Thoracic aorta (tissue), 2 donors: Measurements from ENCODE around the gene ST3GAL5. TPM values are rescaled to one million over a fixed set of nuclear protein-coding genes. Genes with fewer than 3 reads are reported as not detected.
"Not testable (repeated sequence)": the region's sequence is repeated elsewhere in the genome, so short reads cannot be mapped to it uniquely, and the experiment has no call there.

Source experiments
- ATAC-seq: fragments of 150-250 bp; one replicate; pipeline ENCODE4 v1.8.0; 2017; ENCODE audit warnings: low read depth; ENCODE audit not compliant: insufficient number of reproducible peaks, low FRiP score
- DNase-seq: peaks from one replicate; pipeline ENCODE4 v3.0.0-alpha.2; 2020; ENCODE audit warnings: low spot score
- H3K27ac ChIP-seq, 2 donors: fragments of 200-600 bp; sonication (generic); 1 replicate in 1 of 2; 2 replicates in 1 of 2; pipeline ENCODE4 v1.5.1; 2016; ENCODE audit warnings: mild to moderate bottlenecking in 2 of 2, moderate library complexity in 2 of 2
- H3K27me3 ChIP-seq: fragments of 200-600 bp; sonication (generic); replicated peaks from 2 replicates; pipeline ENCODE4 v1.6.0; 2016; ENCODE audit warnings: mild to moderate bottlenecking; ENCODE audit not compliant: insufficient read depth
- H3K36me3 ChIP-seq: fragments of 200-600 bp; sonication (generic); one replicate; pipeline ENCODE4 v1.5.1; 2016
- H3K4me1 ChIP-seq, 2 donors: fragments of 200-600 bp; sonication (generic); 1 replicate in 1 of 2; 2 replicates in 1 of 2; pipeline versions ENCODE4 v1.5.1 to v1.6.0; 2016; ENCODE audit warnings: low read depth in 2 of 2, mild to moderate bottlenecking in 1 of 2; ENCODE audit not compliant: control insufficient read depth in 1 of 2
- H3K4me3 ChIP-seq: fragments of 200-600 bp; sonication (generic); 2 replicates; pipeline ENCODE4 v1.5.1; 2016; ENCODE audit warnings: mild to moderate bottlenecking
- H3K9me3 ChIP-seq: fragments of 200-600 bp; sonication (generic); 2 replicates; pipeline ENCODE4 v1.5.1; 2016
- total RNA-seq, 2 donors: library from RNA; depleted of rRNA; stranded (reverse); fragments of >200 nt; gene quantifications; one replicate each; pipeline versions ENCODE4 v1.1.0 to v1.2.3, GENCODE V29; 2016
- TF ChIP-seq, protein P1 (sequence below): fragments of 200-600 bp; sonication (generic); IDR thresholded peaks from one replicate; pipeline ENCODE4 v1.5.1; 2019; ENCODE audit warnings: antibody characterized with exemption

The ST3GAL5 gene
- total RNA-seq, 2 donors from 2014 or later, result 11.9 to 32.7 TPM

DNA sequence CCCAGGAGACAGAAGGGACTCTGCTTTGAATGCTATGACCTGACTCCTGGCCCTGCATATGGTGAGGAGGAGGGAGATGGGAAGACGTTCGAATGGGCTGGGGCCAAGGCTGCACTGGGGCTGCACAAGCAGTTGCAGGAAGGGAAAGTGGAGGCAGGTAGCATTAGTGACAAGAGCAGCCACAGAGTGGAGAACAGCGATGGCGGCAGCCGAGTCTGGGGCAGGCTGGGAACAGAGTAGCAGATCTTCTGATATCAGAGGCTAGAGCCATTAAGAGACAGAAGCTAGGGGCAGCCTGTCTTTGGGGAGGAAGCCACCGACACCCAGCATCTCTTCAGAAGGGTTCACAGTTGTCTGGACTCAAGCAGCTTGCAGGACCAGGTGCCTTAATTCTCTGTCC lies 50.1 kb downstream of the ST3GAL5 start:
- Histone ChIP-seq H3K27ac (no peak overlapping the region), H3K4me1 (no peaks in the 10 kb centered on the region), H3K9me3 (no peaks in the 10 kb centered on the region), H3K4me3 (no peak overlapping the region), H3K36me3 (peaks cover 4% of the 10 kb centered on the region), H3K27me3 (no peaks in the 10 kb centered on the region)
- TF ChIP-seq, protein P1, sequence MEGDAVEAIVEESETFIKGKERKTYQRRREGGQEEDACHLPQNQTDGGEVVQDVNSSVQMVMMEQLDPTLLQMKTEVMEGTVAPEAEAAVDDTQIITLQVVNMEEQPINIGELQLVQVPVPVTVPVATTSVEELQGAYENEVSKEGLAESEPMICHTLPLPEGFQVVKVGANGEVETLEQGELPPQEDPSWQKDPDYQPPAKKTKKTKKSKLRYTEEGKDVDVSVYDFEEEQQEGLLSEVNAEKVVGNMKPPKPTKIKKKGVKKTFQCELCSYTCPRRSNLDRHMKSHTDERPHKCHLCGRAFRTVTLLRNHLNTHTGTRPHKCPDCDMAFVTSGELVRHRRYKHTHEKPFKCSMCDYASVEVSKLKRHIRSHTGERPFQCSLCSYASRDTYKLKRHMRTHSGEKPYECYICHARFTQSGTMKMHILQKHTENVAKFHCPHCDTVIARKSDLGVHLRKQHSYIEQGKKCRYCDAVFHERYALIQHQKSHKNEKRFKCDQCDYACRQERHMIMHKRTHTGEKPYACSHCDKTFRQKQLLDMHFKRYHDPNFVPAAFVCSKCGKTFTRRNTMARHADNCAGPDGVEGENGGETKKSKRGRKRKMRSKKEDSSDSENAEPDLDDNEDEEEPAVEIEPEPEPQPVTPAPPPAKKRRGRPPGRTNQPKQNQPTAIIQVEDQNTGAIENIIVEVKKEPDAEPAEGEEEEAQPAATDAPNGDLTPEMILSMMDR, result no peak
- DNase-seq (no peak), ATAC-seq (no peak)

DNA sequence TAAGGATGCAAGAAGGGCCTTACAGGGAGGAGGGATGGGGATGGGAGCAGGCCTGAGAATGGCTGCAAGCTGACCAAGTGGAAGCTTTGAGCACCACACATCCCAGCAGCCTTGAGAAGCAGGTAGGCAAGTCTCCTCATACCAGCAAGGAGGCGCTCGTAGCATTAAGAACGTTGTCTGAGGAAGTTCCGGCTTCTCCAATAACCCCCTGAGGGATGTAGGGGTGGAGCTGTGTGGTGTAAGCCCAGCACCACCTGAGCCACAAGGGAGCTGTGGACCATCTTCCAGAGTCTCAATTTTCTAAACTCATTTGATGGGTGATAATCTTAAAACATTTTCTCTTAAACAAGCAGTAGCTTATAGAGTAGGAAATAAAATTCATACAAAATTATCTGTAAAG lies 50.6 kb downstream of the ST3GAL5 start:
- no peaks in the 10 kb centered on the region for H3K27me3 ChIP-seq
- H3K9me3 ChIP-seq, result no peaks in the 10 kb centered on the region
- H3K27ac ChIP-seq, result no peak overlapping the region
- H3K4me3 ChIP-seq, result no peak overlapping the region
- H3K4me1 ChIP-seq, result no peaks in the 10 kb centered on the region
- peaks cover 4% of the 10 kb centered on the region for H3K36me3 ChIP-seq
- ATAC-seq (no peak), DNase-seq (no peak)
- TF ChIP-seq, protein P1, result no peak

- Histone ChIP-seq H3K4me3 (no peak overlapping the region), H3K4me1 (no peaks in the 10 kb centered on the region), H3K36me3 (no peaks in the 10 kb centered on the region), H3K27me3 (no peaks in the 10 kb centered on the region), H3K27ac (no peak overlapping the region), H3K9me3 (no peaks in the 10 kb centered on the region)
- DNase-seq (no peak), ATAC-seq (no peak)
- TF ChIP-seq, protein P1, result no peak
Measured at GRCh38 chr2:85834466-85834865, 54.3 kb downstream of the ST3GAL5 start.

DNA sequence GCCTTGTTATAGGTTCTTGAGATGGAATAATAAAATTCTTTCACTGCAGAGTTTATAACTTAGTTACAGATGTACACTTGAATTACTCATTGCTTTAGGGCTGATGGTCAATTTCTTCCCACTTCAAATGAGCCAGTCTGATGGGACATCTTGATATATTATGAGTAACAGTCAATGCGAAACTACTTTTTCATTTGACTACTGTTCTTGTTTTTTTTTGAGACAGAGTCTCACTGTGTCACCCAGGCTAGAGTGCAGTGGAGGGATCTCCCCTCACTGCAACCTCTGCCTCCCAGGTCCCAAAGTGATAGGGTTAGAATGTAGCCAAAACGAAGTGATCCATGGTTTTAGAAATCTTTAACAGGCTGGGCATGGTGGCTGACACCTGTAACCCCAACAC lies 57.1 kb downstream of the ST3GAL5 start:
- Histone ChIP-seq H3K27me3 (no peaks in the 10 kb centered on the region), H3K9me3 (no peaks in the 10 kb centered on the region), H3K27ac (no peak overlapping the region), H3K4me1 (peaks cover 3 to 6% of the 10 kb centered on the region in 2 donors), H3K36me3 (no peaks in the 10 kb centered on the region), H3K4me3 (no peak overlapping the region)
- ATAC-seq (no peak), DNase-seq (no peak)
- TF ChIP-seq, protein P1, result no peak

DNA sequence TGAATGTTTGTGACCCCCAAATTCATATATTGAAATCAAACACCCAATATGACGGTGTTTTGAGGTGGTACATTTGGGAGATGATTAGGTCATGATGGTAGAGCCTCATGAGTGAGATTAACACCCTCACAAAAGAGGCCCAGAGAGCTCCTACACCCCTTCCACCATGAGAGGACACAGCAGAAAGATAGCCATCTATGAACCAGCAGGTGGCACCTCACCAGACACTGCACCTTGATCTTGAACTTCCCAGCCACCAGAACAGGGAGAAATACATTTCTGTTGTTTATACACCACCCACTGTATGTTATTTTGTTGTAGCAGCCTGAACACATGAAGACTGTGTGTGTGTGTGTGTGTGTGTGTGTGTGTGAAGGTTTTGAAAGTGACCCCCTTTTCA lies 58.1 kb downstream of the ST3GAL5 start:
- Histone ChIP-seq H3K4me3 (no peak overlapping the region), H3K4me1 (peaks cover 3 to 6% of the 10 kb centered on the region in 2 donors), H3K36me3 (no peaks in the 10 kb centered on the region), H3K27me3 (no peaks in the 10 kb centered on the region), H3K27ac (no peak overlapping the region), H3K9me3 (no peaks in the 10 kb centered on the region)
- no peak for ATAC-seq
- TF ChIP-seq, protein P1, result no peak
- no peak for DNase-seq

GRCh38 chr2:85829394-85829793 lies 59.4 kb downstream of the ST3GAL5 start:
- not testable (repeated sequence) for ATAC-seq, H3K27ac ChIP-seq, H3K4me3 ChIP-seq, H3K36me3 ChIP-seq, H3K4me1 ChIP-seq, DNase-seq, H3K27me3 ChIP-seq, H3K9me3 ChIP-seq
